Measurements from ENCODE around the gene CADM1. TPM values are rescaled to one million over a fixed set of nuclear protein-coding genes. Genes with fewer than 3 reads are reported as not detected.

Gene CADM1
- total RNA-seq, 1 donor, result 0.45 TPM

- TF ChIP-seq CTCF (IDR thresholded peaks at IDR 0.05; ENCODE audit: insufficient read depth, low read length), result no peak
- no peak for DNase-seq (ENCODE audit: low read depth)
- H3K4me3 ChIP-seq (ENCODE audit: low read depth, low read length), result no peak overlapping the region
Measured at GRCh38 chr11:115234794-115235193, 269.4 kb downstream of the CADM1 start.

- TF ChIP-seq CTCF (IDR thresholded peaks at IDR 0.05; ENCODE audit: insufficient read depth, low read length), result no peak
- DNase-seq (ENCODE audit: low read depth), result no peak
- no peak overlapping the region for H3K4me3 ChIP-seq (ENCODE audit: low read depth, low read length)
Measured at GRCh38 chr11:115226556-115226955, 277.7 kb downstream of the CADM1 start.

- no peak for DNase-seq (ENCODE audit: low read depth)
- TF ChIP-seq CTCF (IDR thresholded peaks at IDR 0.05; ENCODE audit: insufficient read depth, low read length), result no peak
- H3K4me3 ChIP-seq (ENCODE audit: low read depth, low read length), result no peak overlapping the region
Measured at GRCh38 chr11:115224551-115224950, 279.7 kb downstream of the CADM1 start.

GRCh38 chr11:115222863-115223530 lies 281.2 kb downstream of the CADM1 start:
- TF ChIP-seq CTCF (IDR thresholded peaks at IDR 0.05; ENCODE audit: insufficient read depth, low read length), result no peak
- no peak overlapping the region for H3K4me3 ChIP-seq (ENCODE audit: low read depth, low read length)
- no peak for DNase-seq (ENCODE audit: low read depth)

- TF ChIP-seq CTCF (IDR thresholded peaks at IDR 0.05; ENCODE audit: insufficient read depth, low read length), result no peak
- no peak for DNase-seq (ENCODE audit: low read depth)
- no peak overlapping the region for H3K4me3 ChIP-seq (ENCODE audit: low read depth, low read length)
Measured at GRCh38 chr11:115222218-115222862, 281.9 kb downstream of the CADM1 start.

- H3K4me3 ChIP-seq (ENCODE audit: low read depth, low read length), result no peak overlapping the region
- no peak for TF ChIP-seq CTCF (IDR thresholded peaks at IDR 0.05; ENCODE audit: insufficient read depth, low read length)
- no peak for DNase-seq (ENCODE audit: low read depth)
Measured at GRCh38 chr11:115221461-115222069, 282.6 kb downstream of the CADM1 start.

Measured in fibroblast of the aortic adventitia (primary cell).